Measurements from ENCODE around the gene NINJ1.

DNA sequence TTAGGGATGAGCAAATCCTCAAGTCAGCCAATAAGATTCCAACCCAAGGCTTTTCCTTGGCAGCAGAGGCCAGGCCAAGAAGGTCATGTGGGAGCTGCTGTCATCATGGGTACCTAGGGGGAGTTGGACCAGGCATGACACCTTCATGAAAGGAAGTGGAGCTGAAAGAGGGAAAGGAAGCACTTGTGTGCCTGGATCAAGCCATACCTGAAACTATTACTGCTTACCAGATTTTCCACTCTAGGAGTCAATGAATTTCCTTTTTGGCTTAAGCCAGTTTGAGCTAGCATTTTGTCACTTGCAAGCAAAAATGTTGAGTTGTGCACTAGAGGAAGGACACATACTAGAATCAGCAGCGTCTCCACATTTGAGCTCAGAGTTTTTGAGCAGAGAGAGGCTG, 35.4 kb upstream of the NINJ1 start:
- TF ChIP-seq, protein P1, sequence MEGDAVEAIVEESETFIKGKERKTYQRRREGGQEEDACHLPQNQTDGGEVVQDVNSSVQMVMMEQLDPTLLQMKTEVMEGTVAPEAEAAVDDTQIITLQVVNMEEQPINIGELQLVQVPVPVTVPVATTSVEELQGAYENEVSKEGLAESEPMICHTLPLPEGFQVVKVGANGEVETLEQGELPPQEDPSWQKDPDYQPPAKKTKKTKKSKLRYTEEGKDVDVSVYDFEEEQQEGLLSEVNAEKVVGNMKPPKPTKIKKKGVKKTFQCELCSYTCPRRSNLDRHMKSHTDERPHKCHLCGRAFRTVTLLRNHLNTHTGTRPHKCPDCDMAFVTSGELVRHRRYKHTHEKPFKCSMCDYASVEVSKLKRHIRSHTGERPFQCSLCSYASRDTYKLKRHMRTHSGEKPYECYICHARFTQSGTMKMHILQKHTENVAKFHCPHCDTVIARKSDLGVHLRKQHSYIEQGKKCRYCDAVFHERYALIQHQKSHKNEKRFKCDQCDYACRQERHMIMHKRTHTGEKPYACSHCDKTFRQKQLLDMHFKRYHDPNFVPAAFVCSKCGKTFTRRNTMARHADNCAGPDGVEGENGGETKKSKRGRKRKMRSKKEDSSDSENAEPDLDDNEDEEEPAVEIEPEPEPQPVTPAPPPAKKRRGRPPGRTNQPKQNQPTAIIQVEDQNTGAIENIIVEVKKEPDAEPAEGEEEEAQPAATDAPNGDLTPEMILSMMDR (IDR thresholded peaks at IDR 0.05): no peak
- TF ChIP-seq POLR2A (IDR thresholded peaks at IDR 0.05): no peak
